Keratinocyte (primary cell): ENCODE measurements around the gene CCER1.

Source experiments
- CTCF ChIP-seq, 3 experiments: IDR thresholded peaks in 1 of 3; conservative IDR thresholded peaks in 1 of 3; optimal IDR thresholded peaks in 1 of 3; 2 replicates in 2 of 3; 3 replicates in 1 of 3; pipeline versions ENCODE3 to v1.5.1; 2011; ENCODE audit warnings: low read length in 3 of 3, mild to moderate bottlenecking in 3 of 3, moderate library complexity in 2 of 3, control low read depth in 1 of 3, inconsistent platforms in 1 of 3; ENCODE audit not compliant: insufficient read depth in 2 of 3; ENCODE audit errors: extremely low read depth in 1 of 3
- EZH2 ChIP-seq: IDR thresholded peaks from one replicate; pipeline ENCODE4 v1.6.1; 2012; ENCODE audit warnings: inconsistent platforms, mild to moderate bottlenecking, low read length, moderate library complexity

GRCh38 chr12:90943255-90943654 is 11.7 kb downstream of the CCER1 start:
- TF ChIP-seq CTCF (optimal IDR thresholded peaks at IDR 0.05 in 1 of 3, IDR thresholded peaks at IDR 0.05 in 1 of 3, conservative IDR thresholded peaks at IDR 0.05 in 1 of 3; ENCODE audit: extremely low read depth in 1 of 3, insufficient read depth in 2 of 3, low read length in 3 of 3) (no peak), EZH2 (no peak)
